GM19240 (cell line): ENCODE measurements around the gene WNK2.
"Not testable (repeated sequence)": the region's sequence is repeated elsewhere in the genome, so short reads cannot be mapped to it uniquely, and the experiment has no call there.

Experiments used
- DNase-seq: peaks from one replicate; pipeline ENCODE4 v3.0.0; 2011; ENCODE audit warnings: low spot score; ENCODE audit not compliant: insufficient read length

Gene WNK2

GRCh38 chr9:93326056-93326455, 142.1 kb downstream of the WNK2 start:
- no peak for DNase-seq

- no peak for DNase-seq
Measured at GRCh38 chr9:93326654-93327053, 142.7 kb downstream of the WNK2 start.

DNA sequence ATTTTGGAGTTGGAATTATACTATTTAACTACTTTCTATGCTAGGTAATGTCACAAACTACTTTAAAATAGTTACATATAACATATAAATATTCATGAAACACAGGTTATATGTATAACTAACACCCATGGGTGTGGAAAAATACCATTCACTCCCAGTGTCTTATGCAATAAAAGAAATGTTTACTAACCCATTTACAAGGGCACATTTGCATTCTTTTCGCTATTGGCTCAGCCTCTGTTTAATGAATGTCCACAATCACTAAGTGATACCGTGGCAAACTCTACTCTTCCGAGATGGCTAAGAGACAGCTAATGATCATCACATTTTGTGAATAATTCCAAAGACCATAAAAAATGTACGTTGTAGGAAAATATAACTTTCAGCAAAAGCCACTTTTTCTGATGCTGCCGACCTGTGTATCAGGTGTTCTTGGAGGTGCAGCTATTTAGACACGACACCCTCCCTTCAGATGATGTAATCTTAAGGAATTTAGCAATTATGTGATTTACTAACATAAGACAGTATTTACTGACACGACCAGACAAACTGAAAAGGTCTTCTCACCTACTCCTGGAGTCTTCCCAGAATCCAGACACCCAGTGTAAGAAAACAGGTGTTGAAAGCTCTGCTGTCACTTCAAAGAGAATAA, 145.8 kb downstream of the WNK2 start:
- no peak for DNase-seq

GRCh38 chr9:93332317-93332716, 148.4 kb downstream of the WNK2 start:
- DNase-seq = no peak

GRCh38 chr9:93336720-93337119, 152.8 kb downstream of the WNK2 start:
- DNase-seq = no peak

GRCh38 chr9:93338196-93338595, 154.3 kb downstream of the WNK2 start:
- DNase-seq = not testable (repeated sequence)

DNA sequence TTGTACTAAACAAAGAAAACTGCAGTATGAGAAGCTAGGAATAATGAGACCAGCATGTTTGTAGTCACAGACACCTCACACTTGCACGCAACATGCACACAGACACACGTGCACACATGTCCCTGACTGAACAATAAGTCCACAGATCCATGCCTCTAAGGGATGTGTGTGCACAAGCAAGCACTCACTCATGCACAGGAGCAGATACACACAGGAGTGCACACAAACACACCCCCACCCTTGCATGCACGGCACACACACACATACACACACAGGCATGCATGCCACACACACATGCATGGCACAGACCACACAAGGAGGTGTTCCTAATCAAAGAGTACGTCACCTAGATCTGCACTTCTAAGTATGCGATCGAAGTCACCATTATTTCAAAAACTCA, 156.2 kb downstream of the WNK2 start:
- DNase-seq = no peak

GRCh38 chr9:93341820-93342219, 157.9 kb downstream of the WNK2 start:
- DNase-seq = not testable (repeated sequence)

DNA sequence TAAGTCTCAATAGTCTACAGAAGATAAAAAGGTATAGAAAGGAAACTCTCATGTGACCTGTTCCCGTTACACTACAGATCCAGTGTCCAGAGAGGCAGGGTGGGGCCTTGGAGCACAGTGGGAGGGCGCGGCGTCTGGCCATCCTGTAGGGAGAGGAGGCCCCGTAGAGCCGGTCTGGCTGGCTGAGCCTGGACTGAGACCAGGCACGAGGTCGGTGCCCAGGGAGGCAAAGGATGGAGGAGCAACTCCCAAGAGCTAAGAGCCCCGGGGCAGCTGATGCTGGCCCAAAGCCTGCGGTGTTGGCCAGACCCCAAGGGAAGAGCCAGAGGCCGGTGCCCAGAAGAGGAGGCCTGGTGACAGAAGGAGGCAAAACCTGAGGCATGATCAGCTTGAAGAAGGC, 158.5 kb downstream of the WNK2 start:
- DNase-seq = not testable (repeated sequence)

- DNase-seq = no peak
Measured at GRCh38 chr9:93343663-93344062, 159.7 kb downstream of the WNK2 start.

GRCh38 chr9:93345643-93346230, 161.8 kb downstream of the WNK2 start:
- DNase-seq = no peak

DNA sequence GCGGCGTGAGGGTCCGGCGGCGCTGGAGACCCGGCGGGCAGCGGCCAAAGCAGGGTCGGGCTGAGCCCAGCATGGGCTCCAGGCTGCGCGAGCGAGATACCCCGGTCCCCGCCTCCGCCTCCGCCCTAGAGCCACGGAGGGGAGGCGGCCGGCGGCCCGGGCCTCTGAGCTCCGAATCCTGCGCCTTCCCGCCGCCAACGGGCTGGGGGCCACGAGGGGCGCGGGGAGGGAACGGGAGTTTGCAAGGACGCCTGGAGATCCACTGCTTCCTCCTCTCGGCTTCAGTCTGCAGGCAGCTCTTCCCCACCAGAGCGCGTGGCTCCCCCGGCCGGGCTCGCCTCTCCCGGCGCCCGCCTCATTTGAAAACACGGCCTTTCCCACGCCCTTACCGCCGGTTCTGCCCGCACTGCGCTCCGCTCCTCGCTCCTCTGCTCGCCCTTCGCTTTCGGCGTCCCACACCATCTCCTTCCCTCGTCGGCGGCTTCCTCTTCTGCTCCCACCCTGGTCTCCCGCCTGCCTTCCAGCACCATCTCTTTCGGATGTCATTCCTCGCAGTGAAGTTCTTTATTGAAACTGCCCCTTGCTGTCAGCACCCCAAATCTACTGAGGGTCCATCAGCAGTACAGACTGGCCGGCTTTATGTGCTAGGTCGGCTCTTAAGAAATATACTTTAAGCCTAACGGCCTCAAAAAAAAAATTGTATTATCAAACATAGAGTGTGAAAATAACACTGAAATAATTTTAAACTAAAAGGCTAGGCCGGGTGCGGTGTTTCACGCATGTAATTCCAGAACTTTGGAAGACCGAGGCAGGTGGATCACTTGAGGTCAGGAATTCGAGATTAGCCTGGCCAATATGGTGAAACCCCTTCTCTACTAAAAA, 162.5 kb downstream of the WNK2 start:
- DNase-seq = no peak

- DNase-seq = not testable (repeated sequence)
Measured at GRCh38 chr9:93347371-93347975, 163.5 kb downstream of the WNK2 start.

DNA sequence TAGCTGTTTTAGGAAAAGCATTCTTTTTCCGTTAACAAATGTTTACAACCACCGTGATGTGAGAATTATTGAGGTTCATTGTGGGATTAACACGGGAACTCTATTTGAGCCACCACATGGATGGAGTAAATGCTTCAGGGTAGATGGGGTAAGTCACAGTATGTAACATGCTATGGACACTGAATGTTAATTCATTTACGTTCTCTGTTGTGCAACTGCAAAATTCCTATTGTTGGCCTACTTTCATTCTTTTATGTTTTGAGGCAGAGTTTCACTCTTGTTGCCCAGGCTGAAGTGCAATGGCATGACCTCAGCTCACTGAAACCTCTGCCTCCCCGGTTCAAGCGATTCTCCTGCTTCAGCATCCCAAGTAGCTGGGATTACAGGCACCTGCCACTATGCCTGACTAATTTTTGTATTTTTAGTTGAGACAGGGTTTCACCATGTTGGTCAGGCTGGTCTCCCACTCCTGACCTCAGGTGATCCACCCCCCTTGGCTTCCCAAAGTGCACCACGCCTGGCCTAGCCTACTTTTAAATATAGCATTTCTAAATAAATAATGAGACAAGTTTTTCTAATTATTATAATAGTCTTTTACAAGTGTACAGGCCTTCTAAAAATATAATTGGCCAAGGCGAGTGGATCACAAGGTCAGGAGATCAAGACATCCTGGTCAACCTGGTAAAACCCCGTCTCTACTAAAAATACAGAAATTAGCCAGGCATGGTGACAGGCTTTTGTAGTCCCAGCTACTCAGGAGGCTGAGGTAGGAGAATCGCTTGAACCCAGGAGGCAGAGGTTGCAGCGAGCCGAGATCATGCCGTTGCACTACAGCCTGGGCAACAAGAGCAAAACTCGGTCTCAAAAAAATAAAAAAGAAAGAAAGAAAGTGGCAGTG, 169.7 kb downstream of the WNK2 start:
- DNase-seq = not testable (repeated sequence)

- DNase-seq = no peak
Measured at GRCh38 chr9:93354451-93354850, 170.5 kb downstream of the WNK2 start.

DNA sequence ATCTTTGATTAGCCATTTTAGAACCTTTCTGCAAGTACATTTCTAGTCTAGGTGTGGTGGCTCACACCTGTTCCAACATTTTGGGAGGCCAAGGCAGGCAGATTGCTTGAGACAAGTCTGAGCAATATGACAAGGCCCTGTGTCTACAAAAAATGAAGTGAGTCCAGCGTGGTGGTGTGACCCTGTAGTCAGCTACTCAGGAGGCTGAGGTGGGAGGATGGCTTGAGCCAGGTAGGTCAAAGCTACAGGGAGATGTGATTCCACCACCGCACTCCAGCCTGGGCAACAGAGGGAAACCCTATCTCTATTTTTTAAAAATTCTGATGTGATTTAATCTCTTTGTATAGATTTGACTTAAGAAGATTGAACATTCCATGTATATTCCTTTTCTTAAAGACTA, 171.9 kb downstream of the WNK2 start:
- no peak for DNase-seq

DNA sequence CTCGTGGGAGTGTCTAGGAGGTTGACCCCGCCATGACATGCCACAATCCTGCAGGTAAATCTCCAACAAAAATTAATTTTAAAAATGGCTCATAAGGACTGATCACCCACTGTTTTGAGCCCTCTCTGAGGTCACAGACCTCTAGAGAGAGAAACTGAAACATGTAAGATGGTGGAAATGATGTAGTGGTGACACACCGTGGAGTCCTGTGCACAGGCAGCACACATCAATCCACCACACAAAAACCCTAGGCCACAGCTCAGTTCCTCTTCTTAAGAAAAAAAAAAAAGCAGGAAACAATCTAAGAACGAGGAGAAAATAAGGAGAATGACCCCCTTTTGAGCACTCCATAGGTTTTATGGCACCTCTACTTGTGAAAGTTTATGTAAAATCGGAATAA, 173.7 kb downstream of the WNK2 start:
- DNase-seq = no peak

GRCh38 chr9:93359907-93360306, 176.0 kb downstream of the WNK2 start:
- DNase-seq = not testable (repeated sequence)

- DNase-seq = no peak
Measured at GRCh38 chr9:93361995-93362394, 178.1 kb downstream of the WNK2 start.

DNA sequence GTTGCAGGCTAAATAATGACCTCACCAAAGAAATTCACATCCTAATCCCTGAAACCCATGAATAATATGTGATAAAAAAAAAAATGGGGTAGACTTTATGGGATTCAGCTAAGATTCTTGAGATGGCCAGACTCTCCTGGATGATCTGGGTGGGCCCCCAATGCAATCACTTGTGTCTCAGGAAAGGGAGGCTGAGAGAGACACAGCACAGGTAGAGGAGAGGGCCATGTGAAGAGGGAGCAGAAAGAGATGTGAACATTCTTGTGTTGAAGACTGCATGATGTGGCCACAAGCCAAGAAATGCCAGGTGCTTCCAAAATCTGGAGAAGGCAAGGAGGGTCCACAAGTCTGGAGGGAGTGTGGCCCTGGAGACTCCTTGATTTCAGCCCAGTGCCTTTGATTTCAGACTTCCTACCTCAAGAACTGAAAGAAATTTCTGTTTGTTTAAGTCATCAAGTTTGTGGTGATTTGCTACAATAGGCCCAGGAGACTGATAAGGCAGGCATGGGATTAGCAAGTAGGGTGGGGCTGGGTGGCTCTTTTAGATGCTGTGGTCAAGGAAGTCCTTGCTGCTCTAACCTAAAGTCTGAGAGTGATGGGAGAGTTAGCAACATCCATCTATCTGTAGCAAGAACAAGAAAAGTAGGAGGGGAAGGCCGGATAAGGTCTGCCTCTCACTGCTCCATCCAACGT, 180.9 kb downstream of the WNK2 start:
- DNase-seq = no peak
